GM23338 (cell line): ENCODE results near the gene CNMD. TPM values are rescaled to one million over a fixed set of nuclear protein-coding genes. Genes with fewer than 3 reads are reported as not detected.

Experiments used
- ATAC-seq: fragments of 200-7000 bp; cut with Tn5 transposase; 3 replicates; pipeline ENCODE4 v1.9.1; 2020
- DNase-seq: peaks from one replicate; pipeline ENCODE4 v3.0.0-alpha.2; 2015; ENCODE audit warnings: low spot score
- H2AFZ ChIP-seq: fragments of 200-600 bp; sonication (generic); 2 replicates; pipeline ENCODE4 v1.8.0; 2016; ENCODE audit warnings: antibody characterized with exemption, mild to moderate bottlenecking, moderate library complexity
- H3F3A ChIP-seq: fragments of 200-600 bp; sonication (generic); replicated peaks from 2 replicates; pipeline ENCODE4 v1.8.0; 2017; ENCODE audit warnings: antibody characterized with exemption, mixed run types, low read depth
- H3K27ac ChIP-seq: fragments of 200-600 bp; sonication (generic); 2 replicates; pipeline ENCODE4 v1.6.1; 2016; ENCODE audit warnings: low read depth
- H3K27me3 ChIP-seq: fragments of 200-600 bp; sonication (generic); 2 replicates; pipeline ENCODE4 v1.8.0; 2016; ENCODE audit warnings: mild to moderate bottlenecking, mixed run types, moderate library complexity; ENCODE audit not compliant: insufficient read depth
- H3K36me3 ChIP-seq: fragments of 200-600 bp; sonication (generic); 2 replicates; pipeline ENCODE4 v1.8.0; 2016; ENCODE audit warnings: mild to moderate bottlenecking; ENCODE audit not compliant: insufficient read depth
- H3K4me1 ChIP-seq: fragments of 200-600 bp; sonication (generic); 2 replicates; pipeline ENCODE4 v1.8.0; 2016; ENCODE audit warnings: mild to moderate bottlenecking, moderate library complexity; ENCODE audit not compliant: insufficient read depth
- H3K4me2 ChIP-seq: fragments of 200-600 bp; sonication (generic); 2 replicates; pipeline ENCODE4 v1.7.1; 2017; ENCODE audit warnings: mixed run types
- H3K4me3 ChIP-seq: fragments of 200-600 bp; sonication (generic); 2 replicates; pipeline ENCODE4 v1.6.1; 2016; ENCODE audit warnings: mixed run types
- H3K79me2 ChIP-seq: fragments of 200-600 bp; sonication (generic); replicated peaks from 2 replicates; pipeline ENCODE4 v1.8.0; 2017; ENCODE audit warnings: mild to moderate bottlenecking; ENCODE audit not compliant: insufficient read depth
- H3K9me2 ChIP-seq: fragments of 200-600 bp; sonication (generic); 2 replicates; pipeline ENCODE4 v1.8.0; 2017; ENCODE audit not compliant: insufficient read depth
- H4K20me1 ChIP-seq: fragments of 200-600 bp; sonication (generic); replicated peaks from 2 replicates; pipeline ENCODE4 v1.8.0; 2017; ENCODE audit warnings: mild to moderate bottlenecking; ENCODE audit not compliant: insufficient read depth
- H3K27ac Mint-ChIP-seq: 2 replicates; pipeline ENCODE4 v1.8.0; 2020; ENCODE audit warnings: inconsistent platforms, mild to moderate bottlenecking, moderate library complexity, mixed read lengths
- H3K27me3 Mint-ChIP-seq: 3 replicates; pipeline ENCODE4 v1.8.0; 2022; ENCODE audit warnings: low read depth, mild to moderate bottlenecking, moderate library complexity, mixed read lengths, inconsistent platforms; ENCODE audit not compliant: insufficient read depth, poor library complexity
- H3K36me3 Mint-ChIP-seq: 3 replicates; pipeline ENCODE4 v1.8.0; 2021; ENCODE audit warnings: low read depth, mild to moderate bottlenecking, inconsistent platforms, moderate library complexity, mixed read lengths
- H3K4me1 Mint-ChIP-seq: 3 replicates; pipeline ENCODE4 v1.8.0; 2020; ENCODE audit warnings: mild to moderate bottlenecking, inconsistent platforms, mixed read lengths
- H3K4me3 Mint-ChIP-seq: 3 replicates; pipeline ENCODE4 v1.8.0; 2021; ENCODE audit warnings: moderate library complexity, mild to moderate bottlenecking, inconsistent platforms, mixed read lengths
- H3K9me3 Mint-ChIP-seq: 3 replicates; pipeline ENCODE4 v1.8.0; 2020; ENCODE audit warnings: moderate library complexity, mild to moderate bottlenecking, inconsistent platforms, mixed read lengths
- CTCF ChIP-seq, 2 experiments: fragments of 200-600 bp in 1 of 2; sonication (generic) in 1 of 2; conservative IDR thresholded peaks; 2 replicates each; pipeline versions ENCODE4 v1.5.1 to v1.6.1; 2016 to 2017; ENCODE audit warnings: antibody characterized with exemption in 2 of 2, low read depth in 2 of 2, mild to moderate bottlenecking in 2 of 2, moderate library complexity in 1 of 2
- NANOG ChIP-seq: IDR thresholded peaks from 2 replicates; pipeline ENCODE4 v1.6.1; 2016; ENCODE audit warnings: antibody characterized with exemption, borderline replicate concordance
- POLR2AphosphoS5 ChIP-seq: IDR thresholded peaks from 2 replicates; pipeline ENCODE4 v1.6.1; 2016; ENCODE audit warnings: antibody characterized with exemption, low read depth
- STAT1 ChIP-seq: IDR thresholded peaks from one replicate; pipeline ENCODE4 v1.6.1; 2016; ENCODE audit warnings: antibody characterized with exemption; ENCODE audit not compliant: unreplicated experiment
- ZNF331 ChIP-seq: fragments of 250-450 bp; sonication (Bioruptor Pico); IDR thresholded peaks from 2 replicates; pipeline ENCODE4 v1.5.0; 2020; ENCODE audit warnings: low read depth, mild to moderate bottlenecking, moderate library complexity
- ZNF462 ChIP-seq: fragments of 250-450 bp; sonication (Bioruptor Pico); IDR thresholded peaks from 2 replicates; pipeline ENCODE4 v1.5.0; 2020; ENCODE audit warnings: mild to moderate bottlenecking, moderate library complexity
- polyA plus RNA-seq: library from polyadenylated mRNA; unstranded; fragments of >200 nt; fragmentation: Nextera tagmentation; extraction: Ambion mirVana; gene quantifications from 2 replicates; pipeline ENCODE4 v1.2.1, GENCODE V29; 2016
- total RNA-seq: library from RNA; depleted of rRNA; stranded (reverse); fragments of >200 nt; shearing (Covaris generic); gene quantifications from 2 replicates; pipeline ENCODE4 v1.2.3, GENCODE V29; 2014
- TF ChIP-seq, protein P1 (sequence below): IDR thresholded peaks from 2 replicates; pipeline ENCODE4 v1.6.1; 2016; ENCODE audit warnings: antibody characterized with exemption

The CNMD gene
- total and polyA plus RNA-seq, 2 experiments from 2014 or later = 141 to 207 TPM

DNA sequence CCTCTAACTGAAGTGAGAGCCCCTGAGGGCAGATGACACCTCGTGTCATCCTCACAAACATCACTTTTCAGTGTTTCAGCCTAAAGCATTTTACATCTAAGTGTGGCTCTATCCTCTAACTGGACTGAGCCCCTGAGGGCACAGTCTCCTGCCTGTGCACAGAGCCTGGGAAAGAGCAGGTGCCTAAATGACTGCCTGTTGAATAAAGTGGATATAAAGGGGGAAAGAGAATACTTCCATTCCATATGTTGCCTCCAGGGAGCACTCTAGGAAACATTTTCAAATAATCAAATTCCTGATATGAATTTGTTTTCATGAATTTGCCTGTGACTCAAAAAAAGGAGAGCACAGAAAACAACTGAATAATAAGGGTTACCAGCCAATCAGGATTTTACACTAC lies 32.2 kb downstream of the CNMD start:
- peak in 1 of 2 experiments; percentile 42; a peak in 3 of 4 replicates for TF ChIP-seq CTCF (conservative IDR thresholded peaks at IDR 0.05; ENCODE audit: low read depth in 2 of 2)
- no peak for TF ChIP-seq POLR2AphosphoS5
- no peak for TF ChIP-seq ZNF462 (CRISPR knock-in tag)
- TF ChIP-seq, protein P1, sequence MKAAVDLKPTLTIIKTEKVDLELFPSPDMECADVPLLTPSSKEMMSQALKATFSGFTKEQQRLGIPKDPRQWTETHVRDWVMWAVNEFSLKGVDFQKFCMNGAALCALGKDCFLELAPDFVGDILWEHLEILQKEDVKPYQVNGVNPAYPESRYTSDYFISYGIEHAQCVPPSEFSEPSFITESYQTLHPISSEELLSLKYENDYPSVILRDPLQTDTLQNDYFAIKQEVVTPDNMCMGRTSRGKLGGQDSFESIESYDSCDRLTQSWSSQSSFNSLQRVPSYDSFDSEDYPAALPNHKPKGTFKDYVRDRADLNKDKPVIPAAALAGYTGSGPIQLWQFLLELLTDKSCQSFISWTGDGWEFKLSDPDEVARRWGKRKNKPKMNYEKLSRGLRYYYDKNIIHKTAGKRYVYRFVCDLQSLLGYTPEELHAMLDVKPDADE = no peak
- no peak for TF ChIP-seq NANOG
- TF ChIP-seq ZNF331 = no peak
- TF ChIP-seq STAT1 = no peak
- Histone ChIP-seq H3F3A (no peaks in the 10 kb centered on the region), H3K4me1 (peaks cover 13% of the 10 kb centered on the region), H3K4me3 (no peak overlapping the region), H4K20me1 (no peaks in the 10 kb centered on the region), H3K79me2 (no peaks in the 10 kb centered on the region), H3K4me2 (no peak overlapping the region), H3K36me3 (peaks cover 5% of the 10 kb centered on the region; the same call in 1 of the 2 replicates), H3K27me3 (no peaks in the 10 kb centered on the region), H3K27ac (no peak overlapping the region), H3K9me2 (no peaks in the 10 kb centered on the region), H2AFZ (no peak overlapping the region)
- Mint-ChIP-seq H3K9me3 (no peaks in the 10 kb centered on the region), H3K4me1 (peaks cover 46% of the 10 kb centered on the region), H3K27ac (peak overlapping the region; percentile 84; the same call in 1 of the 2 replicates), H3K27me3 (no peaks in the 10 kb centered on the region), H3K4me3 (no peak overlapping the region), H3K36me3 (peaks cover 18% of the 10 kb centered on the region; the same call in 2 of the 3 replicates)
- ATAC-seq (no peak; the same call in 2 of the 3 replicates), DNase-seq (peak; percentile 27)
